HepG2 (cell line): ENCODE results near the gene SRSF1. TPM values are rescaled to one million over a fixed set of nuclear protein-coding genes. Genes with fewer than 3 reads are reported as not detected.
A peak's percentile ranks its signal among the peaks of the same experiment; 100 is the strongest.

Experiments used
- CENPX ChIP-seq: sonication (generic); formaldehyde crosslinking; IDR thresholded peaks from 2 replicates; pipeline ENCODE4 v1.9.0; 2021; ENCODE audit warnings: mild to moderate bottlenecking, missing genetic modification reagents, moderate library complexity
- E2F2 ChIP-seq: sonication (generic); formaldehyde crosslinking; IDR thresholded peaks from 2 replicates; pipeline ENCODE4 v1.4.0; 2020; ENCODE audit warnings: missing genetic modification reagents, borderline replicate concordance
- ETS1 ChIP-seq: sonication (generic); formaldehyde crosslinking; IDR thresholded peaks from 2 replicates; pipeline ENCODE4 v1.4.0; 2020; ENCODE audit warnings: missing genetic modification reagents
- KDM5B ChIP-seq: sonication (generic); formaldehyde crosslinking; IDR thresholded peaks from 2 replicates; pipeline ENCODE4 v1.4.0; 2020; ENCODE audit warnings: missing genetic modification reagents, mild to moderate bottlenecking, borderline replicate concordance
- KMT2A ChIP-seq: sonication (generic); formaldehyde crosslinking; IDR thresholded peaks from 2 replicates; pipeline ENCODE4 v1.4.0; 2020; ENCODE audit warnings: missing genetic modification reagents
- MBD4 ChIP-seq: IDR thresholded peaks from 2 replicates; pipeline ENCODE4 v1.6.1; 2012; ENCODE audit warnings: low read length, inconsistent platforms, borderline replicate concordance
- MTF1 ChIP-seq: sonication (generic); formaldehyde crosslinking; IDR thresholded peaks from 2 replicates; pipeline ENCODE4 v1.5.0; 2020; ENCODE audit warnings: missing genetic modification reagents
- NFIC ChIP-seq: IDR thresholded peaks from 2 replicates; pipeline ENCODE4 v1.6.1; 2012; ENCODE audit warnings: mild to moderate bottlenecking, low read length, inconsistent platforms
- PLRG1 ChIP-seq: fragments of 450-650 bp; conservative IDR thresholded peaks from 2 replicates; pipeline ENCODE4 v1.6.1; 2016
- YEATS2 ChIP-seq: sonication (generic); formaldehyde crosslinking; IDR thresholded peaks from 2 replicates; pipeline ENCODE4 v1.4.0; 2020; ENCODE audit warnings: missing genetic modification reagents, borderline replicate concordance
- ZFP90 ChIP-seq: sonication (generic); formaldehyde crosslinking; IDR thresholded peaks from 2 replicates; pipeline ENCODE4 v1.8.0; 2022; ENCODE audit warnings: missing genetic modification reagents, mild to moderate bottlenecking, inconsistent platforms, borderline replicate concordance
- ZFX ChIP-seq: sonication (generic); formaldehyde crosslinking; IDR thresholded peaks from 2 replicates; pipeline ENCODE4 v1.4.0; 2020; ENCODE audit warnings: mild to moderate bottlenecking, low read depth, missing genetic modification reagents, moderate library complexity
- ZMAT3 ChIP-seq: sonication (generic); formaldehyde crosslinking; conservative IDR thresholded peaks from 2 replicates; pipeline ENCODE4 v1.7.0; 2021; ENCODE audit warnings: missing genetic modification reagents
- ZNF224 ChIP-seq: sonication (generic); formaldehyde crosslinking; IDR thresholded peaks from 2 replicates; pipeline ENCODE4 v1.5.0; 2020; ENCODE audit warnings: mild to moderate bottlenecking, missing genetic modification reagents
- ZNF768 ChIP-seq: sonication (generic); formaldehyde crosslinking; IDR thresholded peaks from 2 replicates; pipeline ENCODE4 v1.4.0; 2020; ENCODE audit warnings: missing genetic modification reagents
- ZNF777 ChIP-seq: sonication (generic); formaldehyde crosslinking; IDR thresholded peaks from 2 replicates; pipeline ENCODE4 v1.4.0; 2020; ENCODE audit warnings: missing genetic modification reagents
- ZNF883 ChIP-seq: sonication (generic); formaldehyde crosslinking; IDR thresholded peaks from 2 replicates; pipeline ENCODE4 v1.5.1; 2020; ENCODE audit warnings: mild to moderate bottlenecking, missing genetic modification reagents; ENCODE audit errors: not compliant biosample characterization
- polyA plus RNA-seq, 8 experiments: library from polyadenylated mRNA; depleted of rRNA in 3 of 8; stranded (reverse) in 7 of 8; unstranded in 1 of 8; fragments of >200 nt; fragmentation: Illumina TruSeq in 4 of 8; extraction: Trizol in 4 of 8; gene quantifications; 2 replicates each; pipeline versions ENCODE4 v1.2.1 to v1.2.3, GENCODE V29; 2011 to 2016; ENCODE audit warnings: low read depth in 4 of 8, missing spikeins in 1 of 8, mixed read lengths in 1 of 8; ENCODE audit not compliant: insufficient read depth in 1 of 8
- total RNA-seq, 5 experiments: library from RNA; depleted of rRNA; stranded (reverse); fragments of >200 nt; fragmentation: Illumina TruSeq; extraction: Trizol; gene quantifications; 2 replicates each; pipeline ENCODE4 v1.2.3, GENCODE V29; 2016; ENCODE audit warnings: low read depth in 1 of 5
- TF ChIP-seq, protein P1 (sequence below): sonication (generic); formaldehyde crosslinking; IDR thresholded peaks from 2 replicates; pipeline ENCODE4 v1.4.0; 2020; ENCODE audit warnings: missing genetic modification reagents; ENCODE audit errors: not compliant biosample characterization
- TF ChIP-seq, protein P2 (sequence below): sonication (generic); formaldehyde crosslinking; IDR thresholded peaks from 2 replicates; pipeline ENCODE4 v1.4.0; 2020; ENCODE audit warnings: missing genetic modification reagents
- TF ChIP-seq, protein P3 (sequence below): sonication (generic); formaldehyde crosslinking; conservative IDR thresholded peaks from 2 replicates; pipeline ENCODE4 v1.4.0; 2020; ENCODE audit warnings: missing genetic modification reagents

SRSF1 gene
- total and polyA plus RNA-seq, 2 of the 13 experiments (the other 11 are each of a cell fraction or from before 2014, with no cell fraction given): 142 to 445 TPM

GRCh38 chr17:57988301-57989250 is 18.5 kb downstream of the SRSF1 start (continued):
- TF ChIP-seq, protein P1, sequence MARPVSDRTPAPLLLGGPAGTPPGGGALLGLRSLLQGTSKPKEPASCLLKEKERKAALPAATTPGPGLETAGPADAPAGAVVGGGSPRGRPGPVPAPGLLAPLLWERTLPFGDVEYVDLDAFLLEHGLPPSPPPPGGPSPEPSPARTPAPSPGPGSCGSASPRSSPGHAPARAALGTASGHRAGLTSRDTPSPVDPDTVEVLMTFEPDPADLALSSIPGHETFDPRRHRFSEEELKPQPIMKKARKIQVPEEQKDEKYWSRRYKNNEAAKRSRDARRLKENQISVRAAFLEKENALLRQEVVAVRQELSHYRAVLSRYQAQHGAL (CRISPR knock-in tag): no peak
- no peak for TF ChIP-seq CENPX (CRISPR knock-in tag)
- no peak; the same call in none of the 2 replicates for TF ChIP-seq KMT2A
- peak; percentile 62; the same call in 1 of the 2 replicates for TF ChIP-seq KDM5B (CRISPR knock-in tag)
- TF ChIP-seq ZNF224 (CRISPR knock-in tag): no peak
- no peak for TF ChIP-seq PLRG1
- TF ChIP-seq ZNF768 (CRISPR knock-in tag): peak; percentile 62
- TF ChIP-seq ZFX (CRISPR knock-in tag): peak; percentile 31; the same call in 1 of the 2 replicates
- peak; percentile 74; the same call in 1 of the 2 replicates for TF ChIP-seq E2F2 (CRISPR knock-in tag)
- no peak for TF ChIP-seq NFIC
- TF ChIP-seq, protein P2, sequence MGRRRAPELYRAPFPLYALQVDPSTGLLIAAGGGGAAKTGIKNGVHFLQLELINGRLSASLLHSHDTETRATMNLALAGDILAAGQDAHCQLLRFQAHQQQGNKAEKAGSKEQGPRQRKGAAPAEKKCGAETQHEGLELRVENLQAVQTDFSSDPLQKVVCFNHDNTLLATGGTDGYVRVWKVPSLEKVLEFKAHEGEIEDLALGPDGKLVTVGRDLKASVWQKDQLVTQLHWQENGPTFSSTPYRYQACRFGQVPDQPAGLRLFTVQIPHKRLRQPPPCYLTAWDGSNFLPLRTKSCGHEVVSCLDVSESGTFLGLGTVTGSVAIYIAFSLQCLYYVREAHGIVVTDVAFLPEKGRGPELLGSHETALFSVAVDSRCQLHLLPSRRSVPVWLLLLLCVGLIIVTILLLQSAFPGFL (CRISPR knock-in tag): no peak
- peak; percentile 89 for TF ChIP-seq ZMAT3 (CRISPR knock-in tag)
- TF ChIP-seq, protein P3, sequence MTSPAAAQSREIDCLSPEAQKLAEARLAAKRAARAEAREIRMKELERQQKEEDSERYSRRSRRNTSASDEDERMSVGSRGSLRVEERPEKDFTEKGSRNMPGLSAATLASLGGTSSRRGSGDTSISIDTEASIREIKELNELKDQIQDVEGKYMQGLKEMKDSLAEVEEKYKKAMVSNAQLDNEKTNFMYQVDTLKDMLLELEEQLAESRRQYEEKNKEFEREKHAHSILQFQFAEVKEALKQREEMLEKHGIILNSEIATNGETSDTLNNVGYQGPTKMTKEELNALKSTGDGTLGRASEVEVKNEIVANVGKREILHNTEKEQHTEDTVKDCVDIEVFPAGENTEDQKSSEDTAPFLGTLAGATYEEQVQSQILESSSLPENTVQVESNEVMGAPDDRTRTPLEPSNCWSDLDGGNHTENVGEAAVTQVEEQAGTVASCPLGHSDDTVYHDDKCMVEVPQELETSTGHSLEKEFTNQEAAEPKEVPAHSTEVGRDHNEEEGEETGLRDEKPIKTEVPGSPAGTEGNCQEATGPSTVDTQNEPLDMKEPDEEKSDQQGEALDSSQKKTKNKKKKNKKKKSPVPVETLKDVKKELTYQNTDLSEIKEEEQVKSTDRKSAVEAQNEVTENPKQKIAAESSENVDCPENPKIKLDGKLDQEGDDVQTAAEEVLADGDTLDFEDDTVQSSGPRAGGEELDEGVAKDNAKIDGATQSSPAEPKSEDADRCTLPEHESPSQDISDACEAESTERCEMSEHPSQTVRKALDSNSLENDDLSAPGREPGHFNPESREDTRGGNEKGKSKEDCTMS (CRISPR knock-in tag): no peak
- no peak for TF ChIP-seq ZNF883 (CRISPR knock-in tag)
- no peak for TF ChIP-seq MBD4
- TF ChIP-seq ZNF777 (CRISPR knock-in tag): no peak
- no peak; the same call in 1 of the 2 replicates for TF ChIP-seq ZFP90 (CRISPR knock-in tag)
- TF ChIP-seq ETS1 (CRISPR knock-in tag): no peak
- no peak for TF ChIP-seq YEATS2 (CRISPR knock-in tag)
- no peak for TF ChIP-seq MTF1
